Small intestine (tissue), 7 donors: ENCODE results near the gene AKR7A3. TPM values are rescaled to one million over a fixed set of nuclear protein-coding genes. Genes with fewer than 3 reads are reported as not detected.

Experiments used
- DNase-seq, 2 donors: peaks; one replicate each; pipeline versions ENCODE4 v3.0.0 to v3.0.0-alpha.2; 2013
- FAIRE-seq: peaks from 2 replicates; lab custom pipeline; 2012; peaks lifted over from hg19 to GRCh38; lab: Jason Lieb, UNC
- H3K27ac ChIP-seq, 3 donors: one replicate each; pipeline ENCODE4 v1.5.1; 2013; ENCODE audit warnings: low read length in 2 of 3, mild to moderate bottlenecking in 2 of 3, control low read depth in 1 of 3, inconsistent platforms in 1 of 3, low read depth in 1 of 3, moderate library complexity in 1 of 3
- H3K27me3 ChIP-seq, 3 donors: one replicate each; pipeline ENCODE4 v1.6.1; 2013; ENCODE audit warnings: low read length in 3 of 3, inconsistent platforms in 1 of 3; ENCODE audit not compliant: control insufficient read depth in 3 of 3, insufficient read depth in 3 of 3
- H3K36me3 ChIP-seq, 3 donors: one replicate each; pipeline ENCODE4 v1.6.1; 2013; ENCODE audit warnings: low read length in 3 of 3, inconsistent platforms in 1 of 3, low read depth in 1 of 3, mild to moderate bottlenecking in 1 of 3, moderate library complexity in 1 of 3; ENCODE audit not compliant: control insufficient read depth in 3 of 3, insufficient read depth in 2 of 3
- H3K4me1 ChIP-seq, 3 donors: one replicate each; pipeline ENCODE4 v1.6.1; 2013; ENCODE audit warnings: low read length in 2 of 3, inconsistent platforms in 1 of 3, low read depth in 1 of 3, mild to moderate bottlenecking in 1 of 3, moderate library complexity in 1 of 3; ENCODE audit not compliant: control insufficient read depth in 3 of 3, insufficient read depth in 2 of 3
- H3K4me3 ChIP-seq, 3 donors: one replicate each; pipeline ENCODE4 v1.5.1; 2013; ENCODE audit warnings: low read length in 3 of 3, control low read depth in 1 of 3, inconsistent platforms in 1 of 3, low read depth in 1 of 3, mild to moderate bottlenecking in 1 of 3, moderate library complexity in 1 of 3
- H3K9me3 ChIP-seq, 2 donors: one replicate each; pipeline ENCODE4 v1.6.1; 2013; ENCODE audit warnings: low read depth in 1 of 2, low read length in 1 of 2; ENCODE audit not compliant: control insufficient read depth in 2 of 2, insufficient read depth in 1 of 2
- WGBS, 3 donors: extraction: QIAGEN DNeasy Blood & Tissue Kit; methylation state at CpG; one replicate each; pipeline ENCODE4 v1.1.7; 2013; 5-methylcytosine and 5-hydroxymethylcytosine counted together
- polyA plus RNA-seq, 4 donors: library from polyadenylated mRNA; stranded (reverse) in 3 of 4; unstranded in 1 of 4; fragments of 200-250 nt in 3 of 4; fragments of 120-200 nt in 1 of 4; gene quantifications; one replicate each; pipeline versions ENCODE4 v1.2.1 to v1.2.3, GENCODE V29; 2013
- donor health status: healthy with polysubstance abuse.
- donor health status: control.
- donor health status: control.
- donor health status: Bipolar disorder and iron deficiency.
- donor health status: healthy.

The AKR7A3 gene
- polyA plus RNA-seq, 4 donors, result 3.4 to 1,138 (median 636) TPM

GRCh38 chr1:19330449-19331135, 42.0 kb upstream of the AKR7A3 start:
- Histone ChIP-seq H3K4me1 (no peaks in the 10 kb centered on the region), H3K27ac (no peak overlapping the region), H3K4me3 (no peak overlapping the region), H3K27me3 (no peaks in the 10 kb centered on the region), H3K9me3 (no peaks in the 10 kb centered on the region), H3K36me3 (peaks cover 2 to 83% (median 5%) of the 10 kb centered on the region in 3 donors)
- FAIRE-seq, result no peak
- DNase-seq, result peak in 1 of 2 donors; percentile 55
- 82 to 89% (median 86%) methylated on average over 14 of the region's 14 CpGs for WGBS, 3 donors

DNA sequence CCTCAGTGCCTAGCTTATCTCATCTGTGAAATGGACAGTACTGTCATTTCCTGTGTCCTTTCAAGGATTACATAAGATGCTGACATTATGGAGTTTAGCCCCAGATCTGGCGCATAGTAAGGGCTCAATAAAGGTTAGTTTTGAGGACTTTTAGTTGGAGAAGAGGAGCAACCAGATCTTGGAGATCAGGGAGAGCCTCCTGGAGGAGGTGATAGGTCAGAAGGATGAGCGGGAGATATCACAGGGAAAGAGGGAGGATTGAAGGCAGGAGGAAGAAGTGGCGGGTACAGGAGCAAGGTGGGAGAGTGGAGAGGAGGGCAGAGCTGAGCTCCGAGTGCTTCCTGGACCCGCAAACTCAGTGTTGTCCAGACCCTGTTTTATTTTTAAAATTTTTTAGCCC, 41.0 kb upstream of the AKR7A3 start:
- WGBS, 3 donors, result 92 to 93% (median 92%) methylated on average over 5 of the region's 5 CpGs
- FAIRE-seq, result no peak

DNA sequence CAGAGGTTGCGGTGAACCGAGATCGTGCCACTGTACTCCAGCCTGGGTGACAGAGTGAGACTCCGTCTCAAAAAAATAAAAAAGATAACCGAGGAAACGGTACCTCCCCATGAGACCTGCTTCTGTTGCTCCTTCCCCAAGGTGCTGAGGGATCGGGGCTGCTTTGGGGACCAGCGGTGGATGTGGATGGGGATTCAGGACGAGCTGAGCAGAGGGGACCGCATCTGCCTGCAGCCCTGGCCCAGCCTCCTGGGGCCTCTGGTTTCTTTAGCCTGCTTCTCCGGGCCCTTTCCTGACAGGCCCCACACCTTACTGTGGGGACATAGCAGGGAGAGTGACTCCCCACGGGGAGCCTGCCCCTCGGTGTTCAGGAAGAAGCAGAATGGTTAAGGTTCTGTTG, 40.6 kb upstream of the AKR7A3 start:
- H3K9me3 ChIP-seq, result no peaks in the 10 kb centered on the region
- DNase-seq (no peak), FAIRE-seq (no peak)
- no peak overlapping the region for H3K27ac ChIP-seq
- H3K4me1 ChIP-seq, result no peaks in the 10 kb centered on the region
- 85 to 89% (median 87%) methylated on average over 13 of the region's 13 CpGs for WGBS, 3 donors
- no peak overlapping the region for H3K4me3 ChIP-seq
- no peaks in the 10 kb centered on the region for H3K27me3 ChIP-seq
- peaks cover 4 to 94% (median 10%) of the 10 kb centered on the region in 3 donors for H3K36me3 ChIP-seq

More for the DNA sequence above, 41.0 kb upstream of the AKR7A3 start:
- DNase-seq, result no peak
- Histone ChIP-seq H3K36me3 (peaks cover 2 to 90% (median 9%) of the 10 kb centered on the region in 3 donors), H3K4me3 (no peak overlapping the region), H3K4me1 (no peaks in the 10 kb centered on the region), H3K27me3 (no peaks in the 10 kb centered on the region), H3K9me3 (no peaks in the 10 kb centered on the region), H3K27ac (no peak overlapping the region)

GRCh38 chr1:19328486-19328885, 39.9 kb upstream of the AKR7A3 start:
- peaks cover 4 to 95% (median 10%) of the 10 kb centered on the region in 3 donors for H3K36me3 ChIP-seq
- DNase-seq (no peak), FAIRE-seq (no peak)
- WGBS, 3 donors, result 94 to 97% (median 95%) methylated on average over 11 to 18 of the region's 18 CpGs
- no peak overlapping the region for H3K4me3 ChIP-seq
- H3K9me3 ChIP-seq, result no peaks in the 10 kb centered on the region
- H3K4me1 ChIP-seq, result no peaks in the 10 kb centered on the region
- no peaks in the 10 kb centered on the region for H3K27me3 ChIP-seq
- H3K27ac ChIP-seq, result no peak overlapping the region

- Histone ChIP-seq H3K9me3 (no peaks in the 10 kb centered on the region), H3K36me3 (peaks cover 4 to 95% (median 10%) of the 10 kb centered on the region in 3 donors), H3K27ac (no peak overlapping the region), H3K4me3 (no peak overlapping the region), H3K4me1 (no peaks in the 10 kb centered on the region), H3K27me3 (no peaks in the 10 kb centered on the region)
- no peak for DNase-seq
- FAIRE-seq, result no peak
- WGBS, 3 donors, result 88 to 90% (median 88%) methylated on average over 9 of the region's 9 CpGs
Measured at GRCh38 chr1:19327736-19328135, 39.2 kb upstream of the AKR7A3 start.

- H3K27me3 ChIP-seq, result no peaks in the 10 kb centered on the region
- H3K9me3 ChIP-seq, result no peaks in the 10 kb centered on the region
- no peaks in the 10 kb centered on the region for H3K4me1 ChIP-seq
- DNase-seq (no peak), FAIRE-seq (no peak)
- H3K36me3 ChIP-seq, result peaks cover 4 to 95% (median 10%) of the 10 kb centered on the region in 3 donors
- H3K27ac ChIP-seq, result no peak overlapping the region
- H3K4me3 ChIP-seq, result no peak overlapping the region
- WGBS, 3 donors, result 73 to 88% (median 88%) methylated on average over 15 to 16 of the region's 16 CpGs
Measured at GRCh38 chr1:19327301-19327700, 38.7 kb upstream of the AKR7A3 start.

DNA sequence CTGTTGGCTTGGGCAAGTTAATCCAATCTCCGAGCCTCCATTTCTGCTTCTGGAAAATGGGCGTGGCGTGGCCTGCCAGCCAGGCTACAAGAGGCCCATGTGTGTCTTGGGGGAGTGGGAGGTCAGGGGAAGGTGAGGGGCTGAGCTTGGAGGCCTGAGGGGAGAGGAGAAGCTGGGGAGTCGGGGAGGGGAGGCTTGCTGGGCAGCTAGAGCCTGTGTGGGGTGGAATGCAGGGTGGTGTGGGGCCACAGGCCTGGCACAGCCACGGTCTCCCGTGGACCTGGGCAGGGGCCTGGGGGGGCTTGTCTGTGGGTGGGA, 38.1 kb upstream of the AKR7A3 start:
- Histone ChIP-seq H3K4me1 (no peaks in the 10 kb centered on the region), H3K27ac (no peak overlapping the region), H3K9me3 (no peaks in the 10 kb centered on the region), H3K27me3 (no peaks in the 10 kb centered on the region), H3K4me3 (no peak overlapping the region), H3K36me3 (peaks cover 4 to 95% (median 10%) of the 10 kb centered on the region in 3 donors)
- FAIRE-seq (no peak), DNase-seq (no peak)
- WGBS, 3 donors, result 83 to 90% (median 85%) methylated on average over 6 of the region's 6 CpGs

DNA sequence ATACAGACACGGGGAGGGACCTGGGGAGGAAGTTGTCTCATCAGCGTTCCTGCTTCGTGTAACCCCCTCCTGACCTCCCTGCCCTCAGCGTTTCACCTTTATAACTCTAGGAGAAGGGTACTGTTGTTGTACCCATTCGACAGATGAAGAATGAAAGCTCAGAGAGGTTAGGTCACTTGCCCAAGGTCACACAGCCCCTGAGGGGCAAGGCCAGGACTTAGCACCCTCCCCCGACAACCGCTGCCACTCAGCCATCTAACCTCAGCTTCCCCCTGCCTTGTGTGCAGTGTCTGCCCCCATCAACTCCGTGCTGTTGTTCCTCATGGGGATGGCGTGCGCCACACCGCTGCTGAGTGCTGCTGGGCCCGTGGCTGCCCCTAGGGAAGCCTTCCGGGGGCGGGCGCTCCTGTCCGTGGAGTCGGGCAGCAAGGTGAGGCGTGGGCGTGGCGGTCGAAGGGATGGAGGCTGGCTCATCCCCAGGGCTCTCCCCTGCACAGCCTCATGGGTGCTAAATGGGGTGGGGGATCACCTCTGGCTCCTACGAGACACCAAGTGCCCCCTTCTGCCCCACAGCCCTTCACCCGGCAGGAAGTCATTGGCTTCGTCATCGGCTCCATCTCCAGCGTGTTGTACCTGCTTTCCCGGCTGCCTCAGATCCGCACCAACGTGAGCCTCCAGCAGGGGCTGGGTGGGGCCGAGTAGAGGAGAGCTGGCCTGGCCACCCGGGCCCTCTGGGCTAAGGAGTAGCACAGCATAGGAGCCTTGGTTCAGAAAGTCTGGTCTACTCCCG, 37.6 kb upstream of the AKR7A3 start:
- Histone ChIP-seq H3K4me3 (no peak overlapping the region), H3K9me3 (no peaks in the 10 kb centered on the region), H3K27ac (no peak overlapping the region), H3K36me3 (peaks cover 2 to 95% (median 10%) of the 10 kb centered on the region in 3 donors), H3K4me1 (no peaks in the 10 kb centered on the region), H3K27me3 (no peaks in the 10 kb centered on the region)
- no peak for DNase-seq
- FAIRE-seq, result no peak
- 86 to 91% (median 88%) methylated on average over 31 to 32 of the region's 32 CpGs for WGBS, 3 donors
